HG03342 (cell line): ENCODE data around the gene CFAP119.

Source experiments
- ATAC-seq: cut with Tn5 transposase; IDR thresholded peaks from one replicate; pipeline ENCODE4 v1.9.1; 2021; ENCODE audit warnings: mild to moderate bottlenecking, moderate library complexity; ENCODE audit not compliant: unreplicated experiment

Gene CFAP119

GRCh38 chr16:30741461-30741914 lies 20.4 kb downstream of the CFAP119 start:
- no peak for ATAC-seq

- no peak for ATAC-seq
Measured at GRCh38 chr16:30740364-30741251, 21.3 kb downstream of the CFAP119 start.

- no peak for ATAC-seq
Measured at GRCh38 chr16:30738984-30739951, 22.6 kb downstream of the CFAP119 start.

- no peak for ATAC-seq
Measured at GRCh38 chr16:30737794-30738648, 23.8 kb downstream of the CFAP119 start.

- no peak for ATAC-seq
Measured at GRCh38 chr16:30736995-30737793, 24.7 kb downstream of the CFAP119 start.

- no peak for ATAC-seq
Measured at GRCh38 chr16:30731411-30731810, 30.5 kb downstream of the CFAP119 start.

- no peak for ATAC-seq
Measured at GRCh38 chr16:30728899-30729672, 32.8 kb downstream of the CFAP119 start.

GRCh38 chr16:30728321-30728720 lies 33.5 kb downstream of the CFAP119 start:
- no peak for ATAC-seq

GRCh38 chr16:30725418-30725792 lies 36.5 kb downstream of the CFAP119 start:
- no peak for ATAC-seq

- no peak for ATAC-seq
Measured at GRCh38 chr16:30724641-30725417, 37.0 kb downstream of the CFAP119 start.

- no peak for ATAC-seq
Measured at GRCh38 chr16:30723725-30724355, 38.0 kb downstream of the CFAP119 start.

- ATAC-seq, result no peak
Measured at GRCh38 chr16:30722916-30723315, 38.9 kb downstream of the CFAP119 start.

GRCh38 chr16:30722443-30722842 lies 39.4 kb downstream of the CFAP119 start:
- no peak for ATAC-seq

GRCh38 chr16:30721606-30722005 lies 40.3 kb downstream of the CFAP119 start:
- no peak for ATAC-seq

GRCh38 chr16:30721167-30721566 lies 40.7 kb downstream of the CFAP119 start:
- ATAC-seq, result no peak

GRCh38 chr16:30720694-30721093 lies 41.2 kb downstream of the CFAP119 start:
- ATAC-seq, result no peak

GRCh38 chr16:30720086-30720485 lies 41.8 kb downstream of the CFAP119 start:
- ATAC-seq, result no peak
